Fibroblast of the aortic adventitia (primary cell): ENCODE data around the gene DCST1. TPM values are rescaled to one million over a fixed set of nuclear protein-coding genes. Genes with fewer than 3 reads are reported as not detected.

Experiments used
- DNase-seq: peaks from one replicate; pipeline ENCODE4 v3.0.0-alpha.2; 2010; ENCODE audit warnings: low read depth
- H3K4me3 ChIP-seq: 2 replicates; pipeline ENCODE4 v1.5.1; 2011; ENCODE audit warnings: low read depth, mild to moderate bottlenecking, control low read depth, low read length, moderate library complexity
- CTCF ChIP-seq: IDR thresholded peaks from 2 replicates; pipeline ENCODE4 v1.5.1; 2011; ENCODE audit warnings: mild to moderate bottlenecking, low read length, control low read depth, inconsistent platforms; ENCODE audit not compliant: insufficient read depth
- total RNA-seq: library from RNA; depleted of rRNA; stranded (reverse); fragments of >200 nt; gene quantifications from 2 replicates; pipeline ENCODE4 v1.2.3, GENCODE V29; 2012; ENCODE audit warnings: low replicate concordance

The DCST1 gene
- total RNA-seq, 1 donor = not detected

- TF ChIP-seq CTCF = no peak
- H3K4me3 ChIP-seq = no peak overlapping the region
- DNase-seq = no peak
These were observed 35.3 kb upstream of the DCST1 start for GRCh38 chr1:154998201-154998780.

GRCh38 chr1:154998818-154999570, 34.6 kb upstream of the DCST1 start:
- peak; percentile 77 for DNase-seq

GRCh38 chr1:154999571-155000410, 33.8 kb upstream of the DCST1 start:
- H3K4me3 ChIP-seq = peak overlapping the region; percentile 79
- no peak for TF ChIP-seq CTCF
- no peak for DNase-seq

More at GRCh38 chr1:154998818-154999570, 34.6 kb upstream of the DCST1 start:
- H3K4me3 ChIP-seq = peak overlapping the region; percentile 37
- TF ChIP-seq CTCF = peak; percentile 96

GRCh38 chr1:155000411-155000725, 33.3 kb upstream of the DCST1 start:
- DNase-seq = no peak
- TF ChIP-seq CTCF = no peak

GRCh38 chr1:155000726-155001424, 32.7 kb upstream of the DCST1 start:
- DNase-seq = peak; percentile 86

More at GRCh38 chr1:155000411-155000725, 33.3 kb upstream of the DCST1 start:
- H3K4me3 ChIP-seq = peak overlapping the region; percentile 79

GRCh38 chr1:155001425-155001674, 32.3 kb upstream of the DCST1 start:
- no peak for TF ChIP-seq CTCF
- H3K4me3 ChIP-seq = peak overlapping the region; percentile 79
- DNase-seq = no peak

More at GRCh38 chr1:155000726-155001424, 32.7 kb upstream of the DCST1 start:
- peak overlapping the region; percentile 79 for H3K4me3 ChIP-seq
- TF ChIP-seq CTCF = no peak
